ENCODE results near the gene JCHAIN.
"Not testable (repeated sequence)": the region's sequence is repeated elsewhere in the genome, so short reads cannot be mapped to it uniquely, and the experiment has no call there.

JCHAIN gene

DNA sequence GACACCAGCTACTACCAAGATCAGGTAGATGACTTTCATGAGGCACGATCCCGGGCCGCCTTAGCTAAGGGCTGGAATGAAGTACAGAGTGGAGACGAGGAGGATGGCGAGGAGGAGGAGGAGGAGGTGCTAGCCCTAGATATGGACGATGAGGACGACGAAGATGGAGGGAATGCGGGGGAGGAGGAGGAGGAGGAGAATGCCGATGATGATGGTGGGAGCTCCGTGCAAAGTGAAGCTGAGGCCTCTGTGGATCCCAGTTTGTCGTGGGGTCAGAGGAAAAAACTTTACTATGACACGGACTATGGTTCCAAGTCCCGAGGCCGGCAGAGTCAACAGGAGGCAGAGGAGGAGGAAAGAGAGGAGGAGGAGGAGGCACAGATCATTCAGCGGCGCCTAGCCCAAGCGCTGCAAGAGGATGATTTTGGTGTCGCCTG lies 22.5 kb upstream of the JCHAIN start:
- DNase-seq (ENCODE audit: low read depth, low spot score) = no peak

DNA sequence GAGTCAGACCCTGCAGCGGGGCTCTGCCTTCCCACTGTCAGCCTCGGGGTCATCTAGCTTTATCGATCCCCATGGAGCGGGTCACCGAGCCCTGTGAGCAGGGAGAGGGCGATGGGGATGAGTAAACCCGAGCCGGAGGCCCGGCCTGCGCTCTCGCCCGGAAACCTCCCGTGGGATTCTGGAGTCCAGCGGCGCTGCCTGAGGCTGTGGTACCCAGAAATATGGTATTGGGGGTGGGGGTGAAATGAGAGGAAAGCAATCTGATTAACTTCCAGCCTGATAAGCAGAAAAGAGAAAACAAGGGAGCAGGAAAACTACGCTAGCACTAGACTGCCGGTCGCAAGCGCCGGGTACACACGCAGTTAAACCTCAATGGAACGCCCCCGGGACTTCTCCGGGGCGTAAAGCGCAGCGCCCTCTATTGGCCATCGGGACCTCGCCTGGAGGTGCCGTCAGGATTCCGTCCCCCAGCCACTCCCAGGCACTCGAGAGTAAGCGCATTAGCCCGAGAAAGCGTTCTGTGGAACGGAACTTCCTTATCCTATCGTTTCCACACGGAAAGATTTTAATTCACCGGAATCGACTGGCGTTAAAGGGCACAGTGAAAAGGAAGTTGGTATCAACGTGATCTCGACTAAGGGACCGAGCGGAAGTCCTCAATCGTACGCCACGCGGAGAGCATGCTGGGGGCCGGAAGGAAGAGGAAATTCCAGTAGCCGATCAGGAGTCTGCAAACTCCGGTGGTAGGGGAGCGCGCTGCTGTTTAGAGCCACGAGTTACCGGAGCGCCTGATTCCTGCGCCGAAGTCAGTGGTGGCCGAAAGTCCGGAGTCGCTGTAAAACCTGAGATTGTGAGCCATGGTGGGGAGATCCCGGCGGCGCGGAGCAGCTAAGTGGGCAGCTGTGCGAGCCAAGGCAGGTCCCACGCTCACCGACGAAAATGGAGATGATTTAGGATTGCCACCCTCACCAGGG lies 21.8 kb upstream of the JCHAIN start, which contains the start of gene UTP3:
Gene UTP3 (plus strand): TSS at position 712 of the 974 bp plus-strand sequence. CDS start 146 bp downstream, at position 858.
- peak; percentile 99 for DNase-seq (ENCODE audit: low read depth, low spot score)

DNA sequence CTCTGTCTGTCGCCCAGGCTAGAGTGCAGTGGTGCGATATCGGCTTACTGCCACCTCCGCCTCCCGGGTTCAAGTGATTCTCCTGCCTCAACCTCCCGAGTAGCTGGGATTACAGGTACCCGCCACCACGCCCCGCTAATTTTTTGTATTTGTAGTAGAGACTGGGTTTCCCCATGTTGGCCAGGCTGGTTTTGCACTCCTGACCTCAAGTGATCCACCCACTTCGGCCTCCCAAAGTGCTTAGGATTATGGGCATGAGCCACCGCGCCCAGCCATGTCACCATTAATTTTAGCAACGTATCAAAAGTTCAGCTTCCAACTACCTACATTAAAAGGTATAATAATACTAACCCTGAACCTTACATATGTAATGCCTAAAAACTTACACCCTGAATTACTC lies 21.1 kb upstream of the JCHAIN start:
- DNase-seq (ENCODE audit: low read depth, low spot score) = no peak

DNA sequence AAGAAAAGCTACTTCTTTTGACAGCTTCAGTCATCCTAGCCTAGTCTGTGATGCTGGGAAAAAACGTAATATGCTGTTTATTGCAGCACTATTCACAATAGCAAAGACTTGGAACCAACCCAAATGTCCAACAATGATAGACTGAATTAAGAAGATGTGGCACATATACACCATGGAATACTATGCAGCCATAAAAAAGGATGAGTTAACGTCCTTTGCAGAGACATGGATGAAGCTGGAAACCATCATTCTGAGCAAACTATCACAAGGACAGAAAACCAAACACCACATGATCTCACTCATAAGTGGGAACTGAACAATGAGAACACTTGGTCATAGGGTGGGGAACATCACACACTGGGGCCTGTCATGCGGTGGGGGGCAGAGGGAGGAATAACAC lies 15.8 kb upstream of the JCHAIN start:
- DNase-seq (ENCODE audit: low read depth, low spot score) = not testable (repeated sequence)

DNA sequence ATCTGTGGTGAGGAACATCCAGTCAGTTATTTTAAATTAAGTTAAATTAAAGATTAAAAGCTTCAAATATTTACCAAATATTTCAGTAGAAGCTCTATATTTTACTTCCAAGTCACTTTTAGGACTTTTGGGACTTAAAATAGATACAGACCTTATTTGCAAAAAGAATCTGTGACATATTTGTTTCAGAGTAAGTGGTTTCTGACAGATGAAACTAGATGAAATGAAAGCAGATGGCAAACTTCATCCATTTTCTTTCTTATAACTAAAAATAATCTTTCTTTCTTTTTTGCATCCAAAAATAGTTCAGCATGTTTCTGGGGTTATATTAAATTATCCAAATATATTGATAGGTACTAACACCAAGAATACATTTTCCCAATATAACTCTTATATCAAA lies 15.4 kb upstream of the JCHAIN start:
- no peak for DNase-seq (ENCODE audit: low read depth, low spot score)

DNA sequence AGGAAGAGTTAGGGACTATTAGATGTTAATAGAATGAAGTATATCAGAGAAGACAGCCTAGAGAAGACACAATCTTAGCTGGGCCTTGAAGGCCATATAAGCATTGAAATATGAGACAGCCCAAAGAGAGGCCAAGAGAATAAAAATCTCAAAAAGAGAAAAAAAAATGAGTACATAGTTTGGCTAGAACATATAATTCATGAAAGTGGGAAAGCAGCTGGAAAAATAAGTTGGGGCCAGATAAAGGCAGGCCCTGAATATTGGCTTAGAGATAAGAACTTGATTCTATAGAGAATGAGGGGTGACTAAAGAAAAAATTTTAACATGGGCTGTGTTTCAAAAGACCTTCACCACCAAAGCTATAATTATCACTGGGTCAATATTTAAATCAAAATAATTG lies 14.6 kb upstream of the JCHAIN start:
- DNase-seq (ENCODE audit: low read depth, low spot score) = no peak

DNA sequence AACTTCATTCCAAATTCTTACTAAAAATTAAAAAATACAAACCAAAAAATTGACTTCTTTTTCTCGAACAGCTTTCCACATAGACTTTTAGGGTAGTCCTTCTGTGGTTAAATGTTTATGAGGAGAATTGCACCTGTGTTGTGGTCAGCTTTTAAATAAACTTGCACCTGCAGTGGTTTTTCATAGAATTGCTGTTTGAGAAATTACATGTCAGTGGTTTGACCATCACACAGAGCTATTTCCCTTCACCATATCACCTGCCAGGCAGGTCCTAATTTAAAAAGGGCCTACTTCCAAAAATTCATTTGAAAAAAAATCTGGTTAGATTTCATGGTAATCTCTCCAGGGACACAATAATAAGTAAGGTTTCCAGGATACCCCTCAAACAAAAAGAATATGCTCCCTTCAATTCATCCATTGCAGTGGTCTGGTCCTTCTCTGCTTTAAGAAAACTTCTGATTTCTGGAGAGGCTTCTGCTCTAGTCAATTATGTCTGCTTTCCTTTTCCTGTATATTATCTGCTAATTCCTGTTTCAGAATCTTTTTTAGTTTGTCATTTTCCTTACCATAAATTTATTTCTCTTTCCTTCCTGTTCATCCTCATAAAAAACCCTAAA lies 12.2 kb upstream of the JCHAIN start:
- no peak for DNase-seq (ENCODE audit: low read depth, low spot score)

DNA sequence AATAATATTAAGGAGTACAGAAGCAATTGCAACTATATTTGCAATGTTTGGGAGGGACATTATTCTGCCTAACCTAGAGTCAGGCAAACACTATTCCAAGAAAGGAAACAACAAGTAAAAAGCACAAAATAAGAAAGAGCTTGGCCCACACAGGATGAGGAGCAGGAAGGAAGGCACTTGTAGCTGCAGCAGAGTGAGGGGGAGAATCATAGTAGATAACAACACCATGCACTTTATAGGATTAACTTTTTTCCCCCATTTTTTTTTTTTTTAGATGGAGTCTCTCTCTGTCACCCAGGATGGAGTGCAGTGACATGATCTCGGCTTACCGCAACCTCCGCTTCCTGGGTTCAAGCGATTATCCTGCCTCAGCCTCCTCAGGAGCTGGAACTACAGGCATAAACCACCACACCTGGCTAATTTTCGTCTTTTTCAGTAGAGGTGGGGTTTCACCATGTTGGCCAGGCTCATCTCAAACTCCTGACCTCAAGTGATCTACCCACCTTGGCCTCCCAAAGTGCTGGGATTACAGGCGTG lies 10.3 kb upstream of the JCHAIN start:
- DNase-seq (ENCODE audit: low read depth, low spot score) = no peak

DNA sequence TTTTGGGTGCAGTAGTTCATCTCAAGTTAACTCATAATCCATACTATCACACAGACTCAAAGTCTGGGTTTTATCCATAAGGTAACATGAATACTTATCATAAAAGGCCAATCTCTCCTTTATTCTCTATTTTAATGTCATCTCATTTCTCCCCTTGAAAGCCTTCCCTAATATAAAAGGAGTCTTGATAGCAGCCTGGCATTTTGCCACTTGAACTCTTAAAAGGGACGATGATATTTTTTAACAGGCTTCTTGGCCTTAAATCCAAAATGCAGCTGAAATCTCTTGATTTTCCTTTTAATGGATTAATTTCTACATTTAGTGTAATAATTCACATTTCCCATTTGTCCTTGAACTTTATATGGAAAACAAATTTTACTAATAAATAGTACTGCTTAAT lies 8.4 kb upstream of the JCHAIN start:
- DNase-seq (ENCODE audit: low read depth, low spot score) = no peak

DNA sequence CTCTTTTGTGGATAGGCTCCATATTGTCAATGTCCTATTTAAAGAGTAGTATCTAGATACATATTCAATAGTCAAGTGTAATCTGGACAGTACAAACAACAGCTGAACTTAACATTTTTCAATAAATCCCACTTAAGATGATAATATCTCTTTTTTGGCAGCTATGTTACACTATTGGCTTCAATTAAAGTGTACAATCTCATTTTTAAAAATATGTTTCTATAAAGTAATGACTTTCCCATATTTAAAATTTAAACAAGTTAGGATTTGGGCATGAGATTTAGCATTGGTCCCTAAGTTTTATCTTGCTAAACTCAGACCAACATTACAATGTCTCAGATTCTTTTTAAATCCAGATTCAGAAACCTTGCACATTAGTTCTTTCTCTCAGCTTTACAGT lies 7.9 kb upstream of the JCHAIN start:
- no peak for DNase-seq (ENCODE audit: low read depth, low spot score)

DNA sequence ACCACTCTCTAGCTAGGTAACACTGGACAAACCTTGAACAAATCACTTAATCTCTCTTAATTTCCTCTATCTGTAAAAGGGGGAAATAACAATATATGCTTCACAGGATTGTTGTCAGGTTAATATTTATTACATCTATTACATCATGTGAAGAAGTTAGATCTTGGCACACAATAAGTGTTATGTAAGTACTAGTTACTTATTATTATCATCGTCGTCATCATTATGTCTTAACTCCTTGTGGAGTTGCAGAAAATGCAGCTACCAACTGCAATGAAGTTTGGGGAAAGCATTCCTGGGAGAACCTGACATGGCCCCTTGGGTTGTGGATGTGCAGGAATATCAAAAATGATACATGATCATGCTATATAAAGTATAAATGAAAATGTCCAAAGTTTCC lies 4.8 kb upstream of the JCHAIN start:
- no peak for DNase-seq (ENCODE audit: low read depth, low spot score)

DNA sequence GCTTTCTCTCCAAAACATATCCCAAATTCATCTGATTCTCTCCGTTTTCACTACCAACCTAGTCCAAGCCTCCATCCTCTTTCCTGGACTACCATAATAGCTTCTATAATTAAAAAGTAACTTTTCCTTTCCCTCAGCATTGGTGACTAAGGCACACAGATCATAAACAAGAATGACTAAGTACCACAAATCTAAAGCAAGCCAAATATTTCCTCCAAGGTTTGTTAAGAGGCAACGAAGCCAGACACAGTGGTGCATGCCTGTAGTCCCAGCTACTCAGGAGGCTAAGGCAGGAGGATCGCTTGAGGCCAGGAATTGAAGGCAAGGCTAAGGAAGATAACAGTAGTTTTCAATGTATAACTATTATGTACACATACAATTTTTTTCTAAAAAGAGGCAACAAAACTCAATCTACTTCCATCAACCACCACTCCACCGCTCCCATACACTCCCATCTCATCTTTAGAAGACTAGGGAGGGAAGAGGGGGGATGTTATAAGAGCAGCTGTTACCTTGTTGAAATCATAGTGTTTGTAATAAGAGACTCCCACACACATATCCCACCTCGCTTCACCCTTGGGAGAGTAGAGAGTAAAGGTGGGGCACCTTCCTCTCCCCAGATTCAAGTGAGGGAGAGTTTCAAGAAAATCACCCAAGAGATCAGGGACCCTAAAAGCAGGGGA lies 4.2 kb upstream of the JCHAIN start:
- no peak for DNase-seq (ENCODE audit: low read depth, low spot score)

DNA sequence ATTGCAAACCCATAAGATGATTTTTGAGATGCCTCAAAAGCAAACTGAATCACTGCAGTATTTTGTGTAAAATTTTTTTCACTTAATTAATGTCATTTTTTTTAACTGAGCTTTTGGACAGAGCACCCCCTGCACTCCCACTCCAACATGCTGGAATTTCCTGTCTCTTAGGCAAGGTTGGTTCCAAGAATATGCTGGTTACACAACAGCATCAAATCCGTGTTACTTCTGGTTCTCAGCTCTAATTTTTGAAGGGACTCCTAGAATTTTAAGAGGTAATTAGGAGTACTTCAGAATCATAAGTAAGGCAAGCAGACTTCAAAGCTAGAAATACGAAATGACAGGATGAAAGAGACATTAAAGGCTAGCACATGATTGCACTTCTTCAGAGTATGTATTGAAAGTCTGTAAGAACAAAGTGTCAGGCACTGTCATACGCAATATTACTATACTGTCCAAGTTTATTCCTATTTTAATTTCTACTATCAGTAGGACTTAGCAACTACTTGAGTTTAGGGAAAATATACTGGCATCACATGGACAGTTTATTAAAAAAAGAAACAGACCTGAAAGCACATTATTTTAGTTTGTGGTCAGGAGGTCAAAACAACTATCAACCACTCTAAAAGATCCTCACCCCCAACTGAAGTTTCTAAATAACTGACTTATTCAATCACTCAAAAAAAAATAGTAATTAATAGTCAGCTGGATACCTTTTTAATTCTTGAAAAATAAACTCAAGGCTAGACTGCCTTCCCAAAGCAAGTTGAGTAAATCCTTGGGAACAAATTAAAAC lies 1.6 kb upstream of the JCHAIN start:
- no peak for DNase-seq (ENCODE audit: low read depth, low spot score)

DNA sequence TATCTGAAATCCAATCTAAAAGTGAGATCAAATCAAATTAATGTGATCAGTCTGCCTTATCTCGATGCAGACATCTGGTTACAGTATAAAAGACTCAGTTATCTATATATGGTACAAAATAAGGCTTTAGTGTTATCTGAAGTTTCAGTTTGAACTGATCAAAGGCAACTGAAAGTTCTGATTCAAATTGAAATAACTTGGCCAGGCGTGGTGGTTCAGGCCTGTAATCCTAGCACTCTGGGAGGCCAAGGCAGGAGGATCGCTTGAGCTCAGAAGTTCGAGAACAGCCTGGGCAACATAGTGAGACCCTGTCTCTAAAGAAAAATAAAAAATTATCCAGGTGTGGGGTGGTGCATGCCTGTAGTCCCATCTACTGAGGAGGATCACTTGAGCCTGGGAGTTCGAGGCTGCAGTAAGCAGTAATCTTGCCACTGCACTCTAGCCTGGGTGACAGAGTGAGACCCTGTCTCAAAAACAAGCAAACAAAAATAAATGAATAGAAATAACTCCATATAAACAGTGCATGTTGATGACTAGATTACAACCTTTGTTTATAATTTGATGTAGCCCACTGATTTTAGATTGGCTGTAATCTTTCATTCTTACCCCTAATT lies 4.9 kb downstream of the JCHAIN start:
- DNase-seq (ENCODE audit: low read depth, low spot score) = not testable (repeated sequence)

DNA sequence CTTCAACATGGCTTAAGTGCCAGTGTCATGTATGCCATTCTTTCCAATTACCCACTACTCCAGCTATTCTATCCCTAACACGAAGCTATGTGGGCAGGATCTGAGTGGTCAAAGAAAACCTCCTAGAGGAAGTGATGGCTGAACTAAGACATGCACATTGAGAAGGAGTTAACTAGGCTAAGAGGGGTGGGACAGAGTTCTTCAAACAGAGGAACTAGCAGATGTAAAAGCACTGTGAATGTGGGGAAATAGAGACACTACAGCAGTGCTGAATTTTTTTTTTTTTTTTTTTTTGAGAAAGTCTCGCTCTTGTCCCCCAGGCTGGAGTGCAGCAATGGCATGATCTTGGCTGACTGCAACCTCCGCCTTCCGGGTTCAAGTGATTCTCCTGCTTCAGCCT lies 6.2 kb downstream of the JCHAIN start:
- DNase-seq (ENCODE audit: low read depth, low spot score) = no peak

DNA sequence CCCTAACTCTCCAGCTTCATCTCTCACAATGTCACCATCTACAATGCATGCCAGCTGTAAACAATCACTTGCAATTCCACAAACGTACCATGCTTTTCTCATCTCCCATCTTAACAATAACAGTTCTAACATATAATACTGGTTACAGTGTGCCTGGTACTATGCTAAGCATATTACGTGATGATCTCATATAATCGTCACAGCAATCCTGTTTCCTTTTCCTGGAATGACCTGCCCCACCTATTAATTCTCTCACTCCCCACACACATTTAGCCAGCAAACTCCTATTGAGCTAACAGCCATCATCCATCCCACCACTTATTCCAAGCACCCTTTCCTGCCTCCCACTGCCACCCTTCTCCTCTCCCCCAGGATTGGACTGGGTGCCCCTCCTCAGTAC lies 7.9 kb downstream of the JCHAIN start:
- no peak for DNase-seq (ENCODE audit: low read depth, low spot score)

DNA sequence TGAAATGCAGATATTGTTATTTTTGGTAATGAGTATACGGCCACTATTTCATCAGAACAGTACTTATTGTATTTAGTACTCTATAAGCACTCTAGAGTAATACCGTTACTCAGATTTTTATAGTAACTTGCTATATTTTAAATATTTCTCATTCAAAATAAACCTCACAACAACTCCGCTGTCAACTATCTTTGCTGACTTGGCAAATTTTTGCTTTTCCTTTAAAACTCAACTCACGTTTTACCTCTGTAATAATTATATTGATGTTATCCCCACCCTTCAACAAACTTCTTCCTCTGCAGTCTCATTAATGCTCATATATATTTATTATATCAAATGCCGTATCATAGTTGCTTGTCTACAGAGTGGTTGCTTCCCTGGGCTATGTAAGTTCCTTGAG lies 9.0 kb downstream of the JCHAIN start:
- no peak for DNase-seq (ENCODE audit: low read depth, low spot score)

DNA sequence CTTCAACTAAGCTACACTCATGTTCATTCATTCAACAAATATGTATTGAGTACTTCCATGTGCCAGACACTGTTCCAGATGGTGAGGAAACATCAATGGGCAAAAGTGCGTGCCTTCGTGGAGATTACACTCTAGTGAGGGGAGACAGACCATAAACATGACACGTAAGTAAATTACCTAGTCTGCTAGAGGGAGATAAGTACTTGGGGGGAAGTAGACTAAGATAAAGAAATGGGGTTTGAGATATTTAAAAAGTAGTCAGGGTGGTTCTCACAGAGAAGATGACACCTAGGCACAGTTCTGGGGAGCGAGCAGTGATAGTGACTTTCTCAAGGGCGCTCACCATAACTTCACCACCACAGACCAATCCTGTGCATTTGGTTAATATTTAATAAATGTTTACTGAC lies 11.7 kb downstream of the JCHAIN start:
- no peak for DNase-seq (ENCODE audit: low read depth, low spot score)

DNA sequence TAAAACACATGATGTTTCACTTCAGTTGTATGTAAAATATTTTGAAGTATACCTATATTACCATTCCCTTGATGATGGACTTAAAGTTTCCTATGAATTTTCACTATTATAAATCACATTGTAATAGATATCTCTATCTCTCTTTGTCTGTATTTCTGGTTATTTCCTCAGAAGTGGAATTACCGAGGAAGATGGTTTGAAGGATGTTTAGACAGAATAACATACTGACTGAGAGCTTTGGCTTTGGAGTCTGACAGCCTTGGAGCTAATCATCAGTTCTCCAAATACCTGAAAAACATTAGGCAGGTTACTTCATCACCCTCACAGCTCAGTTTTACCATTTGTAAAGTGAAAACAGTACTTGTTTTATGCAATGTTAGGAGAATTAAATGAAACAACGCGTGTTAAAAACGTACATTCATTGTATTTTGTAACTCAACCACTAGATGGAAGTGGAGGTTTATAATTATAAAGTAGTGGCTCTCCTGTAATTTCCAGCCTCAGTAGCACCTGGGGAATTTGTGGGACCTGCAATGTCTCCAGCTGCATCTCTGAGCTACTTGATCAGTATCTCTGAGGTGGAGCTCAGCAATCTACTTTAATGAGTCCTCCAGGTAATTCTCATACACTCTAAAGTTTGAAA lies 14.3 kb downstream of the JCHAIN start:
- peak; percentile 18 for DNase-seq (ENCODE audit: low read depth, low spot score)

DNA sequence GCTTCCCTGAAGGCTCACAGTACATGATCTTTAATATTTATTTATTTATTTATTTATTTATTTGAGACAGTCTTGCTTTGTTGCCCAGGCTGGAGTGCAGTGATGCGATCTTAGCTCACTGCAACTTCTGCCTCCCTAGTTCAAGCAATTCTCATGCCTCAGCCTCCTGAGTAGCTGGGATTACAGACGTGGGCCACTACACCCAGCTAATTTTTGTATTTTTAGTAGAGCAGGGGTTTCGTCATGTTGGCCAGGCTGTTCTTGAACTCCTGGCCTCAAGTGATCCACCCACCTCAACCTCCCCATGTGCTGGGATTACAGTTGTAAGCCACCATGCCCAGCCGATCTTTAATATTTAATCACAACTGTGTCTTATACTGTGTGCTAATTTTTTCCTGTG lies 15.6 kb downstream of the JCHAIN start:
- not testable (repeated sequence) for DNase-seq (ENCODE audit: low read depth, low spot score)
